ENCODE data around the gene HPCAL1.

- TF ChIP-seq CTCF (IDR thresholded peaks at IDR 0.05) = no peak
- TF ChIP-seq EP300 (IDR thresholded peaks at IDR 0.05) = no peak
- no peak for TF ChIP-seq POLR2A (IDR thresholded peaks at IDR 0.05; ENCODE audit: low read depth)
- no peak for TF ChIP-seq POLR2AphosphoS5 (IDR thresholded peaks at IDR 0.05)
These were observed 44.9 kb downstream of the HPCAL1 start for GRCh38 chr2:10347562-10347948.
